ENCODE results near the gene LDLRAD2. TPM values are rescaled to one million over a fixed set of nuclear protein-coding genes. Genes with fewer than 3 reads are reported as not detected.

The LDLRAD2 gene
- total and polyA plus RNA-seq, 2 of the 8 experiments (the other 6 are each of a cell fraction or from before 2014, with no cell fraction given): 0.48 to 0.74 TPM

GRCh38 chr1:21783679-21784603 lies 28.1 kb upstream of the LDLRAD2 start (continued):
- TF ChIP-seq CHD7 (IDR thresholded peaks at IDR 0.05; ENCODE audit: insufficient replicate concordance, low read length): peak; percentile 60
- TF ChIP-seq TEAD4 (IDR thresholded peaks at IDR 0.05; ENCODE audit: low read depth, low read length): peak; percentile 19; the same call in 1 of the 2 replicates
- 0 out of 2 replicates have a peak, but pooled peaks have one; percentile 5 for TF ChIP-seq SP4 (IDR thresholded peaks at IDR 0.05; ENCODE audit: low read length)
- TF ChIP-seq SIRT6 (IDR thresholded peaks at IDR 0.05; ENCODE audit: low read length): no peak
- 0 out of 2 replicates have a peak, but pooled peaks have one; percentile 18 for TF ChIP-seq MAX (IDR thresholded peaks at IDR 0.05)
- TF ChIP-seq CEBPB (IDR thresholded peaks at IDR 0.05; ENCODE audit: low read depth, low read length): no peak
- no peak for TF ChIP-seq GTF2F1 (IDR thresholded peaks at IDR 0.05; ENCODE audit: borderline replicate concordance, low read depth, low read length)
- no peak for TF ChIP-seq RBBP5 (IDR thresholded peaks at IDR 0.05; ENCODE audit: borderline replicate concordance, low read depth, low read length)
- no peak for TF ChIP-seq NANOG (IDR thresholded peaks at IDR 0.05; ENCODE audit: insufficient read depth, low read depth, low read length, poor library complexity, severe bottlenecking)

Data from H1 (cell line).